ENCODE results near the gene TFEC.
"Not testable (repeated sequence)": the region's sequence is repeated elsewhere in the genome, so short reads cannot be mapped to it uniquely, and the experiment has no call there.

TFEC gene

GRCh38 chr7:116030651-116031276 lies at the start of gene TFEC:
TFEC (minus strand) TSS chr7:116030763; CDS start chr7:115984441, 46,322 bp downstream.
- H3K27ac ChIP-seq: no peak within 1 kb of the TSS
- TF ChIP-seq ZFX (IDR thresholded peaks at IDR 0.05; ENCODE audit: borderline replicate concordance) (no peak), CTCF (IDR thresholded peaks at IDR 0.05) (no peak)

- H3K27ac ChIP-seq: no peak overlapping the region
- TF ChIP-seq ZFX (IDR thresholded peaks at IDR 0.05; ENCODE audit: borderline replicate concordance): no peak
- TF ChIP-seq CTCF (IDR thresholded peaks at IDR 0.05): no peak
Measured at GRCh38 chr7:116075351-116076145, 45.0 kb upstream of the TFEC start.

- TF ChIP-seq CTCF (IDR thresholded peaks at IDR 0.05): no peak
- no peak for TF ChIP-seq ZFX (IDR thresholded peaks at IDR 0.05; ENCODE audit: borderline replicate concordance)
- no peak overlapping the region for H3K27ac ChIP-seq
Measured at GRCh38 chr7:116071629-116072028, 41.1 kb upstream of the TFEC start.

GRCh38 chr7:116064179-116064578 lies 33.6 kb upstream of the TFEC start:
- no peak overlapping the region for H3K27ac ChIP-seq
- TF ChIP-seq ZFX (IDR thresholded peaks at IDR 0.05; ENCODE audit: borderline replicate concordance) (no peak), CTCF (IDR thresholded peaks at IDR 0.05) (no peak)

GRCh38 chr7:116062666-116063065 lies 32.1 kb upstream of the TFEC start:
- TF ChIP-seq CTCF (IDR thresholded peaks at IDR 0.05) (no peak), ZFX (IDR thresholded peaks at IDR 0.05; ENCODE audit: borderline replicate concordance) (no peak)
- H3K27ac ChIP-seq: no peak overlapping the region

- TF ChIP-seq ZFX (IDR thresholded peaks at IDR 0.05; ENCODE audit: borderline replicate concordance) (no peak), CTCF (IDR thresholded peaks at IDR 0.05) (no peak)
- H3K27ac ChIP-seq: no peak overlapping the region
Measured at GRCh38 chr7:116052006-116052405, 21.4 kb upstream of the TFEC start.

- H3K27ac ChIP-seq: not testable (repeated sequence)
Measured at GRCh38 chr7:116047261-116047660, 16.7 kb upstream of the TFEC start.
